HCT116 (cell line): ENCODE data around the gene ZNF225. TPM values are rescaled to one million over a fixed set of nuclear protein-coding genes. Genes with fewer than 3 reads are reported as not detected.

ENCODE experiments used
- ATAC-seq: fragments of 200-7000 bp; cut with Tn5 transposase; 2 replicates; pipeline ENCODE4 v1.9.1; 2020; ENCODE audit warnings: mild to moderate bottlenecking, moderate library complexity
- BruUV-seq: library from RNA; stranded (reverse); fragments of 400-500 nt; replicated peaks from 2 replicates; lab custom pipeline; 2021; lab: Mats Ljungman, UMichigan
- CTCF ChIA-PET: fragments of 300-600 bp; sonication (Branson Sonifier 250); formaldehyde crosslinking; loops from one replicate; lab custom pipeline; 2021; ENCODE audit warnings: antibody characterized with exemption; lab: Charles Lee
- POLR2A ChIA-PET: fragments of 300-600, 350-600 bp; sonication (Branson Sonifier 250); formaldehyde crosslinking; loops from one replicate; lab custom pipeline; 2021; ENCODE audit warnings: antibody characterized with exemption; lab: Charles Lee
- RAD21 ChIA-PET, 2 experiments: fragments of 300-600 bp; sonication (Branson Sonifier 250); formaldehyde crosslinking; loops; one replicate each; lab custom pipeline; 2023; ENCODE audit warnings: low total read pairs in 2 of 2; ENCODE audit not compliant: uncharacterized antibody in 2 of 2, unreplicated experiment in 2 of 2, low non-redundant PET in 1 of 2; lab: Charles Lee
- DNase-seq: peaks from one replicate; pipeline ENCODE4 v3.0.0-alpha.2; 2010; ENCODE audit warnings: low read depth, low spot score
- H2AFZ ChIP-seq: fragments of 200-600 bp; shearing (Covaris generic), sonication (generic); 2 replicates; pipeline ENCODE4 v1.6.1; 2017; ENCODE audit warnings: low read depth, mixed run types, mixed read lengths, antibody characterized with exemption, low read length; ENCODE audit not compliant: poor library complexity, severe bottlenecking
- H3K27ac ChIP-seq: 2 replicates; pipeline ENCODE4 v1.5.1; 2012; ENCODE audit warnings: low read depth, low read length
- H3K27me3 ChIP-seq: fragments of 200-600 bp; sonication (generic); 2 replicates; pipeline ENCODE4 v1.6.1; 2016; ENCODE audit warnings: mixed run types, low read length, mixed read lengths; ENCODE audit not compliant: insufficient read depth
- H3K36me3 ChIP-seq, 2 experiments: fragments of 200-500 bp in 1 of 2; fragments of 200-600 bp in 1 of 2; sonication (Bioruptor generic) in 1 of 2; sonication (generic) in 1 of 2; 2 replicates each; pipeline versions ENCODE4 v1.5.1 to v1.6.1; 2014 to 2016; ENCODE audit warnings: low read length in 2 of 2, inconsistent platforms in 1 of 2, mixed read lengths in 1 of 2, mixed run types in 1 of 2; ENCODE audit not compliant: insufficient read depth in 2 of 2, control insufficient read depth in 1 of 2
- H3K4me1 ChIP-seq, 2 experiments: fragments of 200-600 bp in 1 of 2; sonication (generic) in 1 of 2; 2 replicates each; pipeline versions ENCODE4 v1.5.1 to v1.6.1; 2012 to 2017; ENCODE audit warnings: low read length in 2 of 2, inconsistent platforms in 1 of 2, mild to moderate bottlenecking in 1 of 2, mixed read lengths in 1 of 2, mixed run types in 1 of 2, moderate library complexity in 1 of 2; ENCODE audit not compliant: insufficient read depth in 2 of 2, control insufficient read depth in 1 of 2
- H3K4me2 ChIP-seq: fragments of 200-600 bp; sonication (generic); 2 replicates; pipeline ENCODE4 v1.6.1; 2017; ENCODE audit warnings: mixed run types, low read length, mixed read lengths
- H3K4me3 ChIP-seq, 2 experiments: fragments of 200-600 bp in 1 of 2; sonication (generic) in 1 of 2; replicated peaks in 1 of 2; 2 replicates each; pipeline ENCODE4 v1.5.1; 2011 to 2016; ENCODE audit warnings: low read length in 2 of 2, control low read depth in 1 of 2, low read depth in 1 of 2, mild to moderate bottlenecking in 1 of 2, mixed read lengths in 1 of 2, mixed run types in 1 of 2
- H3K79me2 ChIP-seq: fragments of 200-600 bp; sonication (generic); 2 replicates; pipeline ENCODE4 v1.6.1; 2017; ENCODE audit warnings: mild to moderate bottlenecking, mixed run types, low read length, moderate library complexity, mixed read lengths; ENCODE audit not compliant: insufficient read depth
- H3K9ac ChIP-seq: fragments of 200-600 bp; sonication (generic); 2 replicates; pipeline ENCODE4 v1.6.1; 2016; ENCODE audit warnings: low read length, mixed read lengths
- H3K9me2 ChIP-seq: fragments of 200-600 bp; sonication (generic), shearing (Covaris generic); 2 replicates; pipeline ENCODE4 v1.6.1; 2017; ENCODE audit warnings: mixed run types, mild to moderate bottlenecking, moderate library complexity; ENCODE audit not compliant: insufficient read depth
- H3K9me3 ChIP-seq, 2 experiments: fragments of 200-500 bp in 1 of 2; fragments of 200-600 bp in 1 of 2; sonication (Bioruptor generic) in 1 of 2; sonication (generic) in 1 of 2; 2 replicates each; pipeline ENCODE4 v1.6.1; 2014 to 2017; ENCODE audit warnings: low read length in 2 of 2, mixed read lengths in 2 of 2, inconsistent platforms in 1 of 2, low read depth in 1 of 2, mild to moderate bottlenecking in 1 of 2, mixed run types in 1 of 2, moderate library complexity in 1 of 2; ENCODE audit not compliant: control insufficient read depth in 1 of 2, insufficient read depth in 1 of 2
- H4K20me1 ChIP-seq: fragments of 200-600 bp; sonication (generic), shearing (Covaris generic); 2 replicates; pipeline ENCODE4 v1.6.1; 2017; ENCODE audit warnings: mixed run types, mild to moderate bottlenecking, moderate library complexity; ENCODE audit not compliant: insufficient read depth
- CBX3 ChIP-seq: IDR thresholded peaks from 2 replicates; pipeline ENCODE4 v1.6.1; 2012; ENCODE audit warnings: low read depth
- CEBPB ChIP-seq: IDR thresholded peaks from 2 replicates; pipeline ENCODE4 v1.6.1; 2012; ENCODE audit warnings: low read depth
- SIN3A ChIP-seq: IDR thresholded peaks from 2 replicates; pipeline ENCODE4 v1.6.1; 2012; ENCODE audit warnings: low read depth
- SP1 ChIP-seq: IDR thresholded peaks from 2 replicates; pipeline ENCODE4 v1.6.1; 2012; ENCODE audit warnings: low read depth
- TCF7L2 ChIP-seq: IDR thresholded peaks from 2 replicates; pipeline ENCODE4 v1.7.0; 2011; ENCODE audit warnings: borderline replicate concordance, inconsistent platforms; ENCODE audit not compliant: insufficient read depth, insufficient read length; ENCODE audit errors: extremely low read depth
- ZNF274 ChIP-seq: fragments of 200-500 bp; sonication (Bioruptor generic); IDR thresholded peaks from 2 replicates; pipeline ENCODE4 v1.6.1; 2014; ENCODE audit warnings: mild to moderate bottlenecking, low read depth, low read length, inconsistent platforms
- intact Hi-C: fragments of 100-400 bp; cut with micrococcal nuclease; formaldehyde crosslinking; loops from 2 replicates; pipeline ENCODE4 v1.10.0; 2022
- total RNA-seq: library from RNA; stranded (reverse); gene quantifications from one replicate; pipeline ENCODE4 v1.2.1, GENCODE V29; 2021; ENCODE audit not compliant: unreplicated experiment
- TF ChIP-seq, protein P1 (sequence below): IDR thresholded peaks from 2 replicates; pipeline ENCODE4 v1.6.1; 2011; ENCODE audit warnings: mild to moderate bottlenecking, low read length, moderate library complexity; ENCODE audit not compliant: insufficient replicate concordance; ENCODE audit errors: extremely low read depth

Gene ZNF225
- total RNA-seq, 1 experiment from 2014 or later: 2.8 TPM

DNA sequence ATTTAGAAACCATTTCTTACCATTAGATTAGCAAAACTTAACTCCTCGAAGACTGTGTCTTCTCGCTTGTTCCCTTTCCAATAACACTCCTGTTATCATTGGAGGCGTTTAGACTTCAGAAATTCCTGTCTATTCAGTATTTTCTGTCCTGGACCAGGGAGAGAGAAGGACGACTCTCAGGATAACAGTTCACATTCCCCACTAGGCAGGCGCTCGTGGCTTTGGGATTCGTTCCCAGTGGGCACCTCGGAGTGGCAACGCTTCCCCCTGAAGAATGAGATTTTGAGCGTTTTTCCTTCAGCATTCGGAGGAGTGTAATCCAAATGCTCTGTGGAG lies 429 bp upstream of the ZNF225 start:
- Histone ChIP-seq H3K79me2 (no peaks in the 10 kb centered on the region), H3K27me3 (no peaks in the 10 kb centered on the region), H3K4me1 (peaks cover 2 to 10% of the 10 kb centered on the region in 2 experiments; a peak in 1 of 4 replicates), H3K27ac (peak overlapping the region; percentile 23; the same call in 1 of the 2 replicates), H3K4me2 (peak overlapping the region; percentile 90), H3K9ac (peak overlapping the region; percentile 24; the same call in 1 of the 2 replicates), H2AFZ (peak overlapping the region; percentile 81), H3K9me2 (no peaks in the 10 kb centered on the region), H3K36me3 (peaks cover 3% of the 10 kb centered on the region in 2 experiments; a peak in 1 of 4 replicates), H3K9me3 (no peaks in the 10 kb centered on the region; a peak in 1 of 4 replicates), H4K20me1 (no peaks in the 10 kb centered on the region), H3K4me3 (peak overlapping the region; percentile 72 to 87)
- ATAC-seq (peak; percentile 33; the same call in 1 of the 2 replicates), DNase-seq (no peak)
- no TSS peak for BruUV-seq
- ChIA-PET POLR2A (interaction anchor here (1.0 kb wide), 1 partner anchor 52 kb away, joined by 6 read pairs; the partner anchor contains the start of gene ZNF226), CTCF (no interaction called here), RAD21 (no interaction called here)
- TF ChIP-seq, protein P1, sequence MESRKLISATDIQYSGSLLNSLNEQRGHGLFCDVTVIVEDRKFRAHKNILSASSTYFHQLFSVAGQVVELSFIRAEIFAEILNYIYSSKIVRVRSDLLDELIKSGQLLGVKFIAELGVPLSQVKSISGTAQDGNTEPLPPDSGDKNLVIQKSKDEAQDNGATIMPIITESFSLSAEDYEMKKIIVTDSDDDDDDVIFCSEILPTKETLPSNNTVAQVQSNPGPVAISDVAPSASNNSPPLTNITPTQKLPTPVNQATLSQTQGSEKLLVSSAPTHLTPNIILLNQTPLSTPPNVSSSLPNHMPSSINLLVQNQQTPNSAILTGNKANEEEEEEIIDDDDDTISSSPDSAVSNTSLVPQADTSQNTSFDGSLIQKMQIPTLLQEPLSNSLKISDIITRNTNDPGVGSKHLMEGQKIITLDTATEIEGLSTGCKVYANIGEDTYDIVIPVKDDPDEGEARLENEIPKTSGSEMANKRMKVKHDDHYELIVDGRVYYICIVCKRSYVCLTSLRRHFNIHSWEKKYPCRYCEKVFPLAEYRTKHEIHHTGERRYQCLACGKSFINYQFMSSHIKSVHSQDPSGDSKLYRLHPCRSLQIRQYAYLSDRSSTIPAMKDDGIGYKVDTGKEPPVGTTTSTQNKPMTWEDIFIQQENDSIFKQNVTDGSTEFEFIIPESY: no peak
- TF ChIP-seq ZNF274 (no peak), SIN3A (no peak), CBX3 (no peak), SP1 (no peak), CEBPB (no peak), TCF7L2 (no peak)
- intact Hi-C loops: loop anchor here (1.0 to 2.0 kb wide), 5 partner anchors 18 to 192 kb away; partner anchors contain the start of genes ZNF224, ZNF227, ZNF230 and ZNF235
